ENCODE results near the gene NFE2.
A peak's percentile ranks its signal among the peaks of the same experiment; 100 is the strongest.
"Not testable (repeated sequence)": the region's sequence is repeated elsewhere in the genome, so short reads cannot be mapped to it uniquely, and the experiment has no call there.

NFE2 gene

GRCh38 chr12:54300732-54301427, at the start of gene NFE2:
NFE2 (minus strand) TSS chr12:54301015; CDS start chr12:54295248, 5,767 bp downstream.
- DNase-seq = no peak

DNA sequence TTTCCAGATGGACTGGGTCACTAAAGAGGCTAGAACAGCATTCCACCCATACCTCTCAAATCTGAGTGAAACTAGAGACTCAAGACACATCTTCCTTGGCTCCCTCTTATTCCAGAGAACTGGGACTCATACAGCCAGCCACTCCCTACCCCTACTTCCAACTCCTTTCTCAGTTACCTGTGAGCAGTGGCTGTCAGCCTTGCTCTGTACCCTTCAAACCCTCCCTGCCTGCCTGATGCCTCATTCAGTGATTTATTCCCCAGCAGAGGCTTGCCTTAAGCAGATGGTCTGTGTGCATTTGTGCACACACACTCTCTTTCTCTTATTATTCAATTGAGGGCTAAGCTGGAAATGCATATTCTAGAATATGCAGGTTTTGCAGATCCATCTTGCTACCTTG, 48.9 kb upstream of the NFE2 start:
- no peak for DNase-seq

DNA sequence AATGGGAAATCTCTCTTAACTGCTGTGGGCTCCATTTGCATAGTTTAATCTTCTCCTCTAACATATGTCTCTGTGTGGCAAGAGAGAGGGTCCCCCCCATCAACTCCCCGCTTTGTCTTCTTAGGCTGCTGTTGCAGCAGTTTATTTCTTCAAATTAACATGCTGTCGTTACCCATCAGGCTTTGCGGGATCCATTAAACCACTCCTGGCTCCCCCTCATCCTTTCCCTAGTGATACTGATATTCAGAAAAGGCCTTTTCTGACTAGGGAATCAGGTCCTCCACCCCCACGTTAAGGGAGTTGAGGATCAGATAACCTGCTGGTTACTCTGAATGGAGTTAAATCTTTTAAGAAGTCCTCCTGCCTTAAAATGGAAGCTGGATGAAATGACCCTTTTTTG, 48.2 kb upstream of the NFE2 start:
- no peak for DNase-seq

DNA sequence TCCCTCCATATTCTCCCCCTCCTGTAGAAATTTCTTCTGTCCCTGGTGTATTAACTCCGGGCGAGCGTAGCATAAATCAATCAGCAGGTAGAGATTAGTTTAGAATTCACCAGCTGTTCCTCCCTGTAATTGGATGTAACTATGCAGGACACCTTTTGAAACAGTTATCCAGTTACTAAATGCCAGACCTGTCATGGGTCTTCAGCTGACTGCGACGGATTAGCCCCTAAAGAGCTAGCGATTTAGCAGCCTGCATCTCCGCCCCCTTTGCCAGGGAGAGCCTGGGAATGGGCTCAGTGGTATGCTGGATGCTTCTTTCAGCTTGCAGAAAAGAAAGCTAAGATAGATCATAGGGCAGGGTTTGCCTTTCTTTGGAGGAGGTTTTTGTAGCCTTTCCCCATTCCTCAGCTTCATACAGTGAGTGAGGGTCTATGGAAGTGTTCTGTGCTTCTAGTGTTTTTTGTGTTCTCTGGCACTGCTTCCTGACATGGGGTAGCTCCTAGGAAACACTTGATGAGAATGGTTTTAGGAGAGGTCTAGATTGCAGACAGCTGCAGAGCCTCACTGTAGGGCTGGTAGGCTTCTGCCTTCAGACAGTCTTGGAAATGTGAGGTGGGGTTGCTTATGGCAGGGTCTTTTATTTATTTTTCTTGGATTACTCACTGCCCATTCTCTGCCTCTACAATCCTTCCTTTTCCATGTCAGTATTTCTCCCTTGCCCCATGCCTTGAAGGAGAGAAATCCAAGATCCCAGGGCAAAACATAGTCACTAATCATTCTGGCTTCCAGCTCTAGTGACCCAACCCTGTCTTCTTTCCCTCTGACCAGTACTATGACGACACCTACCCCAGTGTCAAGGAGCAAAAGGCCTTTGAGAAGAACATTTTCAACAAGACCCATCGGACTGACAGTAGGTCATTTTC, 40.8 kb upstream of the NFE2 start:
- DNase-seq = peak; percentile 32

DNA sequence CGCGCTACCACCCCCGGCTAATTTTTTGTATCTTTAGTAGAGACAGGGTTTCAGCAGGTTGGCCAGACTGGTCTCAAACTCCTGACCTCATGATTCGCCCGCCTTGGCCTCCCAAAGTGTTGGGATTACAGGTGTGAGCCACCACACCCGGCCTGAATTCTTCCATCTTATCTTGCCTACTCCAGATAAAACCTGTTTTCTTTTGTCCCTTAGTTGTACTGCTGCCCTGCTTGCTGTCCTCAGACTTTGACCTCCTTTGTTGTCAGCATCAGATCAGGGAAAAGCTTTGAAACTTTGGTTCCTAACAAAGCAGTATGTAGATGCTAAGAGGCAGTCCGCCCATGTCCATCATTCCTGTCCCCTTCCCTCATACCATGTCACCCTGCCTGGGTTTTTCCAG, 40.0 kb upstream of the NFE2 start:
- DNase-seq = no peak

GRCh38 chr12:54338698-54339296, 38.0 kb upstream of the NFE2 start:
- DNase-seq = no peak

- DNase-seq = no peak
These were observed 37.2 kb upstream of the NFE2 start for GRCh38 chr12:54337854-54338650.

- no peak for DNase-seq
These were observed 36.5 kb upstream of the NFE2 start for GRCh38 chr12:54337280-54337842.

DNA sequence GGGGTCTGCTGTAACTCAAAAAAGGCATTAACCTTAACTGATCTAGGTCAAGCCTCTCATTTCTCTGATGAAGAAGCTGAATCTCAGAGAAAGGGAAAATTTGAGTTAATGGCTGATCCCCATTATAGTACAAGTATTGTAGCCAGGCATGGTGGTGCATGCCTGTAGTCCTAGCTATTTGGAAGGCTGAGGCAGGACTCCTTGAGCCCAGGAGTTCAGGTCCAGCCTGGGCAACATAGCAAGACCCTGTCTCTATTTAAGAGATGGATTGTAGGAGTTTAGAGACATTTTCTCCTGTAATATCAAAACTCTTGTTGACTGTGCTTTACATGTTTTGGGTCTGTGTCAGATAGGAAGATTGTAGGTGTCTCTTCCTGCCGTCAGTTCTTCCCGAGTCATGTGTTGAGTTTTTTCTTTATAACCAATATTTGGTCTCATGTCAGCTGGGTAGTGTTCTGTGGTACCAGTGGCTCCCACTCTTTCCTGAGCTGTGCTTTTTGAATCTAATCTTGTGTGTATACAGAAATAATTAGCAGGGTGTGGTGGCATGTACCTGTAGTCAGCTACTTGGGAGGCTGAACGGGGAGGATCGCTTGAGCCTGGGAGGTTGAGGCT, 32.7 kb upstream of the NFE2 start:
- DNase-seq = no peak

DNA sequence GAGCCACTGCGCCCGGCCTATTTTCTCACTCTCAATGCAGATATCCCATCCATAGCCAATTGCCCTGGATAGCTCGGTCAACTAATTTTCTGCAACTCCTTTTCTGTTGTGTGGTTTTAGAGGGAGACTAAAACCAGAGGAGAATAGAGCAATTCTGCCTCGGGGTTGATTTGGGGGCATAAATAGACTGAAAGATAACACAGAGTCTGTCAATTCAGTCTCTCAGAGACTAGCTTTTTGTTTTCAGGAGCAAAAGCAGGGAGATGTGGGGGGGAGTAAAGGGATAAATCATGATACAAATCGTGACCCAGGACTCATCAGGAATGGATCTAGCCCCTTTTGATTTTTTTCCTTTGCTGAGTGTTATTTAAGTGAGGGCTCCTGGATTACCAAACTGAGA, 30.6 kb upstream of the NFE2 start:
- DNase-seq = no peak

DNA sequence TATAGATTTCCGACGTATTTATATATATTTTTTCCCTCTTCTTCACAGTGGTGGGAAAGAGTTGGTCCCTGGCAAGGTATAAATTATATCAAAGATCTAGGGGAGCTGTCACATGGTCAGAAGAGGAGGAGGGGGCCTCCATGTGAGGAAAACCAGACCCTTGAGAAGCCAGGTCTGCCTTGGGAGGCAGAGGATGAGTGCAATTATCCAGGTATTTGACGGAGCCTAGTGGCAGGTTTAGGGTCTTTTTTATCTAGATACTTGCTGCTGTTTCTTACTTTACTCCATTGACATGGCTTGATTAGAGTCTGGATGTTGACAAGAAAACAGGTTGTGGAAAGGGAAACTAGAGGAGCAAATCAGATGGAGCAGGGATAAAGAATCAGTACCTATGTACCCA, 29.6 kb upstream of the NFE2 start:
- DNase-seq = no peak

GRCh38 chr12:54329759-54330158, 28.9 kb upstream of the NFE2 start:
- DNase-seq = no peak

DNA sequence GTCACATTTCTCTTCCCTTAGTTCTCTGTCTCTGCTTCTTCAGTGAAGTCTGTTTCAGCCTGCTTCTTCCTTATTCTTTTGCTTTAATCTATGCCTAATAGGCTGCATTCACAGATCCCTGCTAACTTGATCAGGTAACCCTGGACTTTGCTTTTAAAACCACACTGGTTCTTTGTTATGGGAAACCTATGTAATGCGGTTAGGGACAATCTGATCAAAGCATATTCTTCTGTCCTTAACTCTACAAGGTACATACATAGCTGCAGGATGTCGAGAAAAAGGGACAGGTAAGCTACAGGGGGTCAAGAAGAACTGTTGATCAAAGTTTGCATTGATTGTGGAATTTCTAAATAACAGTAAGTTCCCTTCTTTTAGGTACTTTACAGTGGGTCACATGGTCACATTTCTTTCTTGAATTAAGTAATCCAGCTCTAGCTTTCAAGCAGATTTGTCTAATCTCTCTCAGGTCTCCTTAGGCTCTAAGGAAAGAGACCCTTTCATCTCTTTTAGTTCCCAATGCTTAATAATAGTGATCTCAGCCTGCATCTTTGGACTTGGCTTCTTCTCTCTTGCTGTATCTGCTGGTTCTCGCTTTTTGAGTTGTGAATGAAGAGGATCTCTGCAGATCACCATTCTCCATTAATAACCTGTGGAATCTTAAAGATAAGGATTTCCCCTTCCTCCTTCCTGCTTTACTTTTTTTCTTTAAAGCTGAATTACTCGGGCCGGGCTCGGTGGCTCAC, 28.0 kb upstream of the NFE2 start:
- DNase-seq = no peak

- not testable (repeated sequence) for DNase-seq
These were observed 24.8 kb upstream of the NFE2 start for GRCh38 chr12:54325442-54326109.

DNA sequence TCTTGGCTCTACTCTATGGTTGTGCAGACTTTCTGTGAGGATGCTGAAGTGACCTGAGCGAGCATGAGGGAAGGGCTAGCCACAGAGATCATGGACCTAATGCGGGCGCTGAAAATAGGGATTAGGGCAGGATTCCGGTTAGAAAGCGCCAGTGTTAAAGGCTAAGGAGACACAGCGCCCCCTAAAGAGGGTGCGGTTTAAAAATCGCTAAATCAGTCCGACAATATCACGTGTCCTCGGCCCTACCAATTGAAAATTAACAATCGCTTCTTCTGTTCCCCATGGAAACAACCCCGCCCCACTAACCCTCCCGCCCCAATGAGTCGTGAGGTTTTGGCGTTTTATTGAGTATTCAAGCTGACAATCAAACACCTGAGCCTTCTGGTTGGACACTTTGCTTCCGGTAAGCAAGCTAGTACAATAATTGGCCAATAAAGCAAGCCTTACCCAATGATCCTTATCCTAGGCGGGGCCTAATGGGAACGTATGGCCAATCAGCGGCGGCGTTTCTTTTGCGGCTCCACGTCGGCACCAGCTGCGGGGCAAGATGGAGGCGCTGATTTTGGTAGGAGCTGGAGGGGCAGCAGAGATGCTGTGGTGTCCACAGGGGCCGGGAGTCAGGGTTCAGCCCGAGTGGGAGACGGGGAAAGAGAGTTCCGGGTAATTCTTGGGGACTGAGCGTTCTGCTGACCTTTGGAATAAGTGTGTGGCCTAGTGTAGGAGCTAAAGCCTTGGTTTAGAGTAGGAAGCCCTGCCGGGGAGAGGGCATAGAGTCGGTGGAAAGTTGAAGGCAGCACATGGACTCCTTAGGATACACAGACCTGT, 24.0 kb upstream of the NFE2 start, which contains the start of gene COPZ1:
COPZ1 (plus strand) TSS at position 515 of the 825 bp plus-strand sequence; CDS start at position 548, 33 bp downstream.
- peak; percentile 99 for DNase-seq

GRCh38 chr12:54321363-54321762, 20.5 kb upstream of the NFE2 start:
- no peak for DNase-seq

GRCh38 chr12:54312309-54312708, 11.5 kb upstream of the NFE2 start:
- not testable (repeated sequence) for DNase-seq

DNA sequence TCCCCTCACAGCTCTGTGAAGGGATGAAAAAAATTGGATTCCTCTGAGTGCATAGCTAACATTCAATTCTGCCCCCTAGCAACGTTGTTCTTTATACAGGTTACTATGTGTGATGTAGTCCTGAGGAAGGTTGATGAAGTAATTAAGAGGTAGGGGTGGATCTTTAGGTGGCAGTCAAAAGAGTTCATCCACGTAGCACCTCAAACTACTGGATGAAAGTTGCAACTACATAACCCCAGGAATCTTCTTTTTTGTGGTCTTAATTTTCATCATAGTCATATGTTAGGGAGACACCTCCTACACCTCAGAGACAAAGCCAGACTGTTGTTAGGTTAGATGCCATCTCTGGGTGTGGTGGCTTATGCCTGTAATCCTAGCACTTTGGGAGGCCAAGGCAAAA, 10.2 kb upstream of the NFE2 start:
- DNase-seq = no peak

- DNase-seq = no peak
These were observed 6.3 kb upstream of the NFE2 start for GRCh38 chr12:54306925-54307741.

Measured in NCI-H1417 treated with DMSO at 0.1 percent for 48 hours (cell line).